Measurements from ENCODE around the gene NSD2.
"Not testable (repeated sequence)": the region's sequence is repeated elsewhere in the genome, so short reads cannot be mapped to it uniquely, and the experiment has no call there.

The NSD2 gene

DNA sequence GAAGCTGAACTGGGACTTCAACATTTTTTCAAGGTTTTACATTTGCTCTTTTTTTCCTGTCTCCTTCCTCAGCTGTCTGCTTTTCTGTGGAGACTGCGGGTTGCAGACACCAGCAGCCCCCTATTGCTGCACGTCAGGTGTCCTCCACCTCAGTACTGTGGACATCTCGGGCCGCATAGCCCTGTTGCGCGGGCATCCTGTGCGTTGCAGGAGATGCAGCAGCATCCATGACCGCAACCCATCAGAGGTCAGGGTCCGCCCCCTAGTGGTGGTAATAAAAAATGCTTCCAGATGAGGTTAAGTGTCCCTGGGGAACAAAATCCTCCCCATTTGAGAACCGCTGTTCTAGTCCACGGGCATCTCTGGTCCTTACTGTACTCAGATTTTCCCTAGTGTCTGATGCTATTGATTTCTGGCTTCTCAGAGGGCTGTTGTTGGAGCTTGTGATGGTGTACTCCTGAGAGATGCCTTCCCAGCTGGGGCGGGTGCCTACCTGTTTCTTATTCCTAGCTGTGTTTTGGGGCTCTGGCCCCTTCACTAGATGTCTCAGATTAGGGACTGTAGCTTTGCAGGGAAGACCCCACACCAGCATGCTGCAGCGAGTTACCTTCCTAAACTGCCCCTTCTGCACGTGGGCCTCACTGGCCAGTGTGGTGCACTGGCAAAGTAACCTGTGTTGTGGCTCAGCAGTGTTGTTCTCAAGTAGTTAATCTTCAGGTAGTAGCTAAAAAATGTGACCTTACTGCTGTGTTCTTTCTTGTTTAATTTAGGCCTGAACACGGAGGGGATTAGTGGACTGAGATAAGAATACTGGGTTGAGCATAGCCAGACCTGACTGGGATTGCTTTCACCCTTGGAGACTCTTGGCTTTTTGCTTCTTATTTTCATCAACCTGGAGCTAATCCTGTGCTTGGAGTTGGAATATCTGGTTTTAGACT, 28.2 kb downstream of the NSD2 start:
- DNase-seq: peak; percentile 73

GRCh38 chr4:1900087-1900433, 28.9 kb downstream of the NSD2 start:
- DNase-seq: no peak

- no peak for DNase-seq
Observed at GRCh38 chr4:1900624-1901023, 29.4 kb downstream of the NSD2 start.

DNA sequence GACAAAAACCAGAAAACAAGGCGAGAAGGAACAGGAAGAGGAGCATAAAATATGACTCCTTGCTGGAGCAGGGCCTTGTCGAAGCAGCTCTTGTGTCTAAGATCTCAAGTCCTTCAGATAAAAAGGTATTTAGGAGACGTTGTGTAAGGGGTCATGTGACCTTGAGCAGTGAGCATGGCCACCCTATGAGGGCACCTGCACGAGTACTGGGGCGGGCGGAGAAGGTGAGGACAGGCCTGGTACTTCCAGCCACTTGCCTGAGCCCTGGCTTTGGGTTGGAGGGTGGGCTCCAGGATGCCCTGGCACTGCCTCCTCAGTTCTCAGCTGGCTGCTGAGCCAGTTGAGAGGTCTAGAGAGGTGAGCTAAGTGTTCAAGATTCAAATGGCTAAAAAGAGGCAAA, 29.9 kb downstream of the NSD2 start:
- DNase-seq: no peak

GRCh38 chr4:1902243-1902642, 31.1 kb downstream of the NSD2 start:
- no peak for DNase-seq

GRCh38 chr4:1903035-1903434, 31.8 kb downstream of the NSD2 start:
- no peak for DNase-seq

- no peak for DNase-seq
Observed at GRCh38 chr4:1904042-1904441, 32.8 kb downstream of the NSD2 start.

DNA sequence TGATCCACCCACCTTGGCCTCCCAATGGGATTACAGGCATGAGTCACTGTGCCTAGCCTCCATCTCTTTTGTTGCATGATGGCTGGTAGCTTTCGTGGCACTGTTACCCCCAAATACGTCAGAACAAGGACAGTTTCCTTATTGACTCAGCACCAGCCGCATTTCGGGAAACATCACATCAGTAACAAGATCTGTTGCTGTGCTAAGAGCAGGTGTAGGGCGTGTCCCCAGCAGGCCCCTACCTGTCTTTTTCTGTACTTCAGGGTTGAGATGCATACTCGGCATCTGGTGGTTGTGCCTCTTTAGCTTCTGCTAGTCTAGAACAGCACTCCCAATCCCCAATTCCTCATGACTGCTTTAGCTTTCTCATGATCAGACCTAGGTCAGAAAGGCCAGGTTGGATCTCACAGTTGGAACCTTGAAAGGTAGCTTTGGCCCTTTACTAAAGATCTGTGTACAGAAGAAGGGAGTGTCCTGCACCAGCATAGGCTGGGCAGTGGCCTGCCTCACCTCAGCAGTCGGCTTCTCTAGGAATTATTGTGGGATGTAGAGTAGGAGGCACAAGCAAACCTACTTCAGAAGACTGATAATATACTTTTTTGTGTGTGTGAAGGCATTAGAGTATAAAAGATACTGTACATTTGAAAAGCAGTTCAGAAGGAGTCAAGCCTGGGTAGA, 36.8 kb downstream of the NSD2 start:
- no peak for DNase-seq

- DNase-seq: not testable (repeated sequence)
Observed at GRCh38 chr4:1909696-1910095, 38.5 kb downstream of the NSD2 start.

GRCh38 chr4:1910643-1911042, 39.5 kb downstream of the NSD2 start:
- peak; percentile 18 for DNase-seq

DNA sequence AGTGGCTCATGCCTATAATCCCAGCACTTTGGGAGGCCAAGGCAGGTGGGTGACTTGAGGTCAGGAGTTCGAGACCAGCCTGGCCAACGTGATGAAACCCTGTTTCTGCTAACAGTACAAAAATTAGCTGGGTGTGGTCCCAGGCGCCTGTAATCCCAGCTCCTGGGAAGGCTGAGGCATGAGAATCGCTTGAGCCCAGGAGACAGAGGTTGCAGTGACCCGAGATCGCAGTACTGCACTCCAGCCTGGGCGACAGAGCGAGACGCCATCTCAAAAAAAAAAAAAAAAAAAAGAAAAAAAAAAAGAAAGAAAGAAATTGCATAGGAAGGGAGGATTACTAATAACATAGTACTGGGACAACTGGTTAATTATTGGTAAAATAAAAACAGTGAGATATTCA, 40.1 kb downstream of the NSD2 start:
- not testable (repeated sequence) for DNase-seq

DNA sequence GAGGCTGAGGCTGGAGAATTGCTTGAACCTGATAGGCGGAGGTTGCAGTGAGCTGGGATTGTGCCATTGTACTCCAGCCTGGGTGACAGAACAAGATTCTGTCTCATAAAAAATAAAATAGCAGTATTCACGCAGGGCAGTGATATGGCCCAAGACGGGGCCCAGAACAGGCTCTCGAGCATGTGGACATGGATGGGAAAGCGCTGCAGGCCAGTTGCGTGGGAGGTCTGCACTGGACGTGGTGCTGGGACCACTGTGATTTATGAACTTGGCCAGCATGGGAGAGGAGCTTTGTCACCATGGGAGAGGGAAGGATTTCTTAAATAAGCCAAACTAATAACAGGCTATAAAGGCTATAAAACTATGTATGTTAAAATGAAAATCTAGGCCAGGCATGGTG, 51.6 kb downstream of the NSD2 start:
- DNase-seq: no peak

GRCh38 chr4:1927675-1928074, 56.5 kb downstream of the NSD2 start:
- DNase-seq: no peak

DNA sequence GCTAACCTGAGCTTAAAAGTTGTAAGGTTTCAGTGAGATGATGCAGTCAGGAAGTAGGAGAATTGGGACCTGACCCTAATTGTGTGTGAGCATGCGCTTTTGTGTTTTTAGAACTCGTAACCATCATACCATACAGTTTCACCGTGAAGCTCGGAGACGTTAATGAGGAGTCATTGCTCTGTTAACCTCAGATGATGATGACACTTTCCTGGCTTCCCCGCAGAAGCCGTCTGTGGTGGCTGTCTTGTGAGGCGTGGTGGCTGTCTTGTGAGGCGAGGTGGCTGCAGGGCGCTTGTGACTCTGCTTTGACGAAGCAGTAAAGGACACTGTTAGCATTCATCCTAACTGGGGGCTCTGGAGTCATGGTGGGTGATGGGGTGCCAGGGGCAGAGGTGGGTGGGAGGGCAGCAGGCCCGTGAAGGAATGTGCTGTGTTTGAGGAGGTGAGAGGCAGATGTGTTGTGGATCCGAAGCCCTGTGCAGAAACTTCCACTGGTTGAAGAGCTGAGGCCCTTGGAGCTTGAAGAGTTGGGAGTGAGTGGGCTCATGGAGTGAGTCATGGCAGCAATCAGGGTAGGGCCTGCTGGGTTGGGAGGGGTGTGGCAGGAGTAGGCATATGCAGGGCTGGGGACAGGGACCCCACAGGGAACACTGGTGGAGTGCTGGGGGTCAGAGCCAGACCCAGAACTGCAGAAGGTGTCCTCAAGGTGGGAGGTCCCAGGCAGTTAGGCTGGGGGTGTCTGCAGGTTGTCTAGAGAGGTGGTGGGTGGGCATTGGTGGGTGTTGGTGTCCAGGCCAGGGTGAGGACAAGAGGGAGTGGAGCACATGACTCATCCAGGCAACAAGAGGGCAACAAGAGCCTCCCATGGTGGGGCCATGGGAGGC, 57.4 kb downstream of the NSD2 start:
- peak; percentile 81 for DNase-seq

DNA sequence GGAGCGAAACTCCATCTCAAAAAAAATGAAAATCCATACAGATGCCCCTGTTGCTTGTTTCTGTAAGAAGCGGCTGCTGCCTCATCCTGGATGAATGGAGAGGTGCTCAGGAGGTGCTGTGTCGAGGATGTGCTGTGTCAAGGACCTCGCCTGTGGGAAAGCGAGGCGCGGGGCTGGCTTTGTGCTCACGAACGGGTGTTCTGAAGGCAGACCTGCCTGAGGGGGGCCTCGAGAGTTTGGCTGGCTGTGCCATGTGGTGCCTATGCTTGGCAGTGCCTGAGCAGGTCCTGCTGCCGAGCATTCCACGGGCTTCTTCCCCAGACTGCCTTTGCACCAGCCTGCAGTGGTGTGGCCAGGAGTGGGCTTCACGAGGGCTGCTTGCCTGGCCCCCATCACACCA, 61.5 kb downstream of the NSD2 start:
- no peak for DNase-seq

GRCh38 chr4:1933700-1934099, 62.5 kb downstream of the NSD2 start:
- no peak for DNase-seq

DNA sequence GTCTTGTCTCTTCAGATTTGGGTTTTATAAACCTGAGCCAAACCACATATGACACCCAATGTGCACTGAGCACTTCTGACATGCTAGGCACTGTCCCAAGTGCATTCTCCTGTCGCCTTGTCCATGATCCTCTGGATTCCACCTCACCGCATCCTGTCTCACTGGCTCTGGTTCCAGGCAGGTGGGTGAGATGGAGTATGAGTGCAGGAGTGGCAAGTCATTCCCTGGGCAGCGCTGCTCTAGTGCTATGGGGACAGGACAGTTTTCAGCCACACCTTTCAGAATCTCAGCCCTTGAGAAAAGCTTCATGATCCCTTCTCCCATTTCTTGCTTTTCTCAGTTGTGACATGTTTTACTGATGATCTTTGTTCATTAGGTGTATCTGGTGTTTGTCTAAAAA, 66.4 kb downstream of the NSD2 start:
- DNase-seq: no peak

- peak; percentile 32 for DNase-seq
Observed at GRCh38 chr4:1938027-1938426, 66.8 kb downstream of the NSD2 start.

GRCh38 chr4:1939664-1940509, 68.7 kb downstream of the NSD2 start:
- DNase-seq: no peak

GRCh38 chr4:1940566-1940965, 69.4 kb downstream of the NSD2 start:
- no peak for DNase-seq

DNA sequence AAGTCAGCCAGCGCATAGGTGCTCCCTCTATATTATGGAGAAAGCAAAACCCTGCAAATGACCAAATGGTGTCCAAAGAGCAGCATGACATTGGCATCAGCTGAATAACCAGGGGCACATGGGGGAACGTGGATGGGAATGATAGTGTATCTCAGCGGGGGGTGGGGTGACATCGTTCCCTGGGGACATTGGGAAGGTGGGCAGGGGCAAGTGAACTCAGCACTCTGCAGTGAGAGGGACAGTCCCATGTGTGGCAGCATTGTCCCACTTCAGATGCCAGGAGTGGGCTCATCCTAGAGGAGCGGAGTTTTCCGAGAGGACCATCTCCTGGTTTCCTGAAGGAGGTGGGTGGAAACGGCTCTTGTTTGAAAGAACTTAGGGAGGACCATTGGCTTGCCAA, 72.7 kb downstream of the NSD2 start:
- DNase-seq: no peak

- DNase-seq: no peak
Observed at GRCh38 chr4:1945124-1945895, 74.1 kb downstream of the NSD2 start.

Data from inflammatory macrophage treated with lipopolysaccharide for 4 hours (primary cell).